ENCODE measurements around the gene LBP. TPM values are rescaled to one million over a fixed set of nuclear protein-coding genes. Genes with fewer than 3 reads are reported as not detected.

Gene LBP
- polyA plus RNA-seq, 1 experiment = not detected

DNA sequence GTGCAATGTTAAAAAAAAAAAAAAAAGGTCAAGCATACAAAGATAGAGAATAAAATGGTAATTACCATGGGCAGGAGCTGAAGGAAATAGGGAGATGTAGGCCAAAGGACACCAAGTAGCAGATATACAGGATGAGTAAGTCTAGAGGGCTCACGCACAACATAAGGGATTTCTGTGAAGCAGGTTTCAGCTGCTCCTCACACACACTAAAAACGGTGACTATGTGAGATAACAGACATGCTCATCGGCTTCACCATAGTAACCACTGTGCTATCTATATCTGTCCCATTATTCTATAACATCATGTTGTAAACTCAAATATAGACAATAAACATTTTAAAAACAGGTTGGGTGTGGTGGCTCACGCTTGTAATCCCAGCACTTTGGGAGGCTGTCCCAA lies 77.3 kb downstream of the LBP start:
- Histone ChIP-seq H3K27ac (ENCODE audit: low read depth, low read length) (no peak overlapping the region), H3K9me3 (ENCODE audit: control insufficient read depth, insufficient read depth, low read length) (no peaks in the 10 kb centered on the region), H3K27me3 (ENCODE audit: control insufficient read depth, insufficient read depth, low read length) (no peaks in the 10 kb centered on the region), H3K4me3 (ENCODE audit: low read depth, low read length) (no peak overlapping the region)
- DNase-seq (ENCODE audit: low read depth, low spot score) = no peak
- CTCF ChIA-PET = interaction anchor here (0.9 to 1.2 kb wide), 3 partner anchors 11 to 15 kb away, joined by 3 to 4 read pairs (median 3); partner anchors contain the start of gene SNHG17
- POLR2A ChIA-PET = interaction anchor here (0.7 kb wide), 1 partner anchor 23 kb away, joined by 13 read pairs; no protein-coding TSS in a partner anchor
- TF ChIP-seq, protein P1, sequence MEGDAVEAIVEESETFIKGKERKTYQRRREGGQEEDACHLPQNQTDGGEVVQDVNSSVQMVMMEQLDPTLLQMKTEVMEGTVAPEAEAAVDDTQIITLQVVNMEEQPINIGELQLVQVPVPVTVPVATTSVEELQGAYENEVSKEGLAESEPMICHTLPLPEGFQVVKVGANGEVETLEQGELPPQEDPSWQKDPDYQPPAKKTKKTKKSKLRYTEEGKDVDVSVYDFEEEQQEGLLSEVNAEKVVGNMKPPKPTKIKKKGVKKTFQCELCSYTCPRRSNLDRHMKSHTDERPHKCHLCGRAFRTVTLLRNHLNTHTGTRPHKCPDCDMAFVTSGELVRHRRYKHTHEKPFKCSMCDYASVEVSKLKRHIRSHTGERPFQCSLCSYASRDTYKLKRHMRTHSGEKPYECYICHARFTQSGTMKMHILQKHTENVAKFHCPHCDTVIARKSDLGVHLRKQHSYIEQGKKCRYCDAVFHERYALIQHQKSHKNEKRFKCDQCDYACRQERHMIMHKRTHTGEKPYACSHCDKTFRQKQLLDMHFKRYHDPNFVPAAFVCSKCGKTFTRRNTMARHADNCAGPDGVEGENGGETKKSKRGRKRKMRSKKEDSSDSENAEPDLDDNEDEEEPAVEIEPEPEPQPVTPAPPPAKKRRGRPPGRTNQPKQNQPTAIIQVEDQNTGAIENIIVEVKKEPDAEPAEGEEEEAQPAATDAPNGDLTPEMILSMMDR (IDR thresholded peaks at IDR 0.05; ENCODE audit: low read depth, low read length) = no peak

DNA sequence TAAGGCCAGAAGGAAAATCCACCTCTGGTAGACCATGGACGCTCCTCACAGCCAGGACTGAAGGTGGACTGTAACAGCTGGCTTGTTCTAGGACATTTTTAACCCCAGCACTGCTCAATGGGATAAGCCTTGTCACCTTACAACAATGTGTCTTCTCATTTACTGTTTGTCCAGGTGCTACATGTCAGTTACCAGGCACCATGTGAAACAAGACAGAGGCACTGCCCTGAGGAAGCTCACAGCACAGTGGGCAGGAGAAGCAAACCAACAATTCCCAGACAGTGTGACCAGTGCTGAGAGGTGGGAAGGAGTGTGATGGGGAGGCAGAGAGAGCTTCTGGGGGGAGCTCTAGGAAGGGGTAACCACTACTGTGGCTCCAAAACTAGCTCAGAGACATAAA lies 78.1 kb downstream of the LBP start:
- POLR2A ChIA-PET = no interaction called here

DNA sequence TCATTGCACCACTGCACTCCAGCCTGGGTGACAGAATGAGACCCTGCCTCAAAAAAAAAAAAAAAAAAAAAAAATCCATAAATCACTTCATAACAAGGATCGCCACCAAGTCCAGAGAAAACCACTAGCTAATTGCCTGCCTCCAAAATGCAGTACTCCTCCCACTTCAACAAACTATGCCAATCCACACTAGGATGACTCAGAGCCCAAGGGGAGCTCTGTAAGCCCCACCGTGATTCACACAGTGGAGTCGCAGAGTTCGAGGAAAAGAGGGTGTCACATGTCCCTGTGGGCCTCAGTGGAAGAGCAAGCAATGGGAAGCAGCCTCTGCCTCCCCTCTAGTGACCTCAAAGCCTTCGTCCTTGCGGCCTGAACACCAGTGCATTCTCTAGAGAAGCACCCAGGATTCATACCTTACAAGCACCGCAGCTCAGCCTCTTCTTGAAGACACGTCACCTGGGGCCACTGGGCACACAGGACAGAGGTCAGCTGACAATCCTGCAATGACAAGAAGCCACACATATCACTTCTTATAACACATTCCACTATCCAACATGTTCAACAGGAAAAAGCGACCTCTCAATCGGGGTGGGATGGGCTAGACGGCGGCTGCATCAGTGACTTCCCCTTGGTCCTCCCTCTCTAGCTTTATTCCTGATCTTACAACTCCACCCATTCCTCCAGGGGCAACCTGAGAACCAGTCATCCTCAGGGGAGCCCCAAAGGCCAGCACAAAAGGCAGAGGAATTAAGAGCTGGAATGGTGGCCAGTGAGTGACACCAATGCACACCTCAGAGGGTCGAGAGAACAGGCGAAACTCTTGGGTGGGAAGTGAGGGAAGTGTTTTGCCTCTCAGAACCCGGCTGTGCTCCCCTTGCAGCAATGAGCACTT lies 80.0 kb downstream of the LBP start:
- TF ChIP-seq, protein P1 (IDR thresholded peaks at IDR 0.05; ENCODE audit: low read depth, low read length) = no peak
- CTCF ChIA-PET = interaction anchor here (1.0 to 2.0 kb wide), 2 partner anchors 8 to 20 kb away, joined by 6 read pairs; no protein-coding TSS in a partner anchor
- peak overlapping the region; percentile 70 for H3K27ac ChIP-seq (ENCODE audit: low read depth, low read length)
- POLR2A ChIA-PET = interaction anchor here (0.6 to 2.2 kb wide), 5 partner anchors 8 to 64 kb away, joined by 3 to 28 read pairs (median 5); partner anchors contain the start of gene SNHG17
- H3K4me3 ChIP-seq (ENCODE audit: low read depth, low read length) = no peak overlapping the region
- peak; percentile 69 for DNase-seq (ENCODE audit: low read depth, low spot score)
- no peaks in the 10 kb centered on the region for H3K27me3 ChIP-seq (ENCODE audit: control insufficient read depth, insufficient read depth, low read length)
- no peaks in the 10 kb centered on the region for H3K9me3 ChIP-seq (ENCODE audit: control insufficient read depth, insufficient read depth, low read length)

More for the DNA sequence above, 78.1 kb downstream of the LBP start:
- H3K27ac ChIP-seq (ENCODE audit: low read depth, low read length) = no peak overlapping the region
- H3K27me3 ChIP-seq (ENCODE audit: control insufficient read depth, insufficient read depth, low read length) = no peaks in the 10 kb centered on the region
- no peak overlapping the region for H3K4me3 ChIP-seq (ENCODE audit: low read depth, low read length)
- CTCF ChIA-PET = interaction anchor here (0.8 to 2.0 kb wide), 4 partner anchors 10 to 21 kb away, joined by 3 to 6 read pairs (median 4); partner anchors contain the start of gene SNHG17
- DNase-seq (ENCODE audit: low read depth, low spot score) = no peak
- H3K9me3 ChIP-seq (ENCODE audit: control insufficient read depth, insufficient read depth, low read length) = no peaks in the 10 kb centered on the region
- TF ChIP-seq, protein P1 (IDR thresholded peaks at IDR 0.05; ENCODE audit: low read depth, low read length) = no peak

Small RNA genes lying within 50 kb of the gene (small RNA-seq; reads per million reads assigned to genes)
- gene RF00056 (ENCODE audit: insufficient read length, low read depth) (not detected), gene SNORA71B (ENCODE audit: insufficient read length, low read depth) (191 reads per million, percentile 91 among the genes with 10 or more reads in this experiment)

Other genes with a start within 250 kb of the LBP start
- 326 and 398 TPM in 2 replicates for gene TGM2, start 181.2 kb upstream of the LBP start, polyA plus RNA-seq (2011; rRNA removed)
- 2.9 and 3.5 TPM in 2 replicates for gene KIAA1755, start 85.7 kb upstream of the LBP start, polyA plus RNA-seq (2011; rRNA removed)
- gene BPI, start 42.3 kb upstream of the LBP start, polyA plus RNA-seq (2011; rRNA removed) = 0.04 and 0.12 TPM in 2 replicates
- gene SNHG17, start 88.8 kb downstream of the LBP start, polyA plus RNA-seq (2011; rRNA removed) = 14.4 and 18.5 TPM in 2 replicates
- gene RALGAPB, start 126.4 kb downstream of the LBP start, polyA plus RNA-seq (2011; rRNA removed) = 24.1 and 30.1 TPM in 2 replicates
- not detected in 2 replicates for gene ADIG, start 234.7 kb downstream of the LBP start, polyA plus RNA-seq (2011; rRNA removed)